IMR-90 (cell line): Measurements from ENCODE around the gene SESN1. TPM values are rescaled to one million over a fixed set of nuclear protein-coding genes. Genes with fewer than 3 reads are reported as not detected.

Source experiments
- ATAC-seq: fragments of 200-7000 bp; cut with Tn5 transposase; 2 replicates; pipeline ENCODE4 v1.9.1; 2020; ENCODE audit warnings: low read depth, mild to moderate bottlenecking, moderate library complexity
- BruUV-seq: library from RNA; stranded (reverse); fragments of 400-500 nt; replicated peaks from 2 replicates; lab custom pipeline; 2021; lab: Mats Ljungman, UMichigan
- CTCF ChIA-PET: fragments of 300-600 bp; formaldehyde crosslinking; extraction: SDS; loops from one replicate; lab custom pipeline; 2021; ENCODE audit warnings: antibody characterized with exemption; lab: Yijun Ruan, JAX
- POLR2A ChIA-PET: fragments of 300-600 bp; sonication (Branson Sonifier 250); formaldehyde crosslinking; loops from one replicate; lab custom pipeline; 2022; ENCODE audit warnings: antibody characterized with exemption; ENCODE audit not compliant: unreplicated experiment; lab: Charles Lee
- DNase-seq: peaks from one replicate; pipeline ENCODE4 v3.0.0; 2013
- H2AFZ ChIP-seq: replicated peaks from 2 replicates; pipeline ENCODE3; 2013; ENCODE audit warnings: low read length, mild to moderate bottlenecking; ENCODE audit not compliant: poor library complexity
- H2AK5ac ChIP-seq: 2 replicates; pipeline ENCODE4 v1.6.1; 2013; ENCODE audit warnings: low read depth, low read length, inconsistent platforms
- H2AK9ac ChIP-seq: replicated peaks from 2 replicates; pipeline ENCODE3; 2013; ENCODE audit warnings: mild to moderate bottlenecking, low read depth, low read length, moderate library complexity; ENCODE audit not compliant: poor library complexity
- H2BK120ac ChIP-seq: 2 replicates; pipeline ENCODE4 v1.6.1; 2013; ENCODE audit warnings: low read depth, low read length, inconsistent platforms
- H2BK15ac ChIP-seq: 3 replicates; pipeline ENCODE4 v1.6.1; 2013; ENCODE audit warnings: low read depth, low read length, inconsistent platforms
- H2BK20ac ChIP-seq: 2 replicates; pipeline ENCODE4 v1.6.1; 2013; ENCODE audit warnings: low read depth, mild to moderate bottlenecking, inconsistent platforms, low read length, moderate library complexity
- H2BK5ac ChIP-seq: 2 replicates; pipeline ENCODE4 v1.6.1; 2013; ENCODE audit warnings: mild to moderate bottlenecking, low read depth, low read length, inconsistent platforms; ENCODE audit not compliant: poor library complexity, severe bottlenecking
- H3K14ac ChIP-seq: replicated peaks from 2 replicates; pipeline ENCODE4 v1.6.1; 2013; ENCODE audit warnings: low read depth, low read length, inconsistent platforms
- H3K18ac ChIP-seq: 2 replicates; pipeline ENCODE4 v1.6.1; 2013; ENCODE audit warnings: low read depth, low read length, control low read depth
- H3K23ac ChIP-seq: 2 replicates; pipeline ENCODE4 v1.6.1; 2013; ENCODE audit warnings: low read depth, low read length, inconsistent platforms
- H3K27ac ChIP-seq: 2 replicates; pipeline ENCODE4 v1.5.1; 2013; ENCODE audit warnings: mild to moderate bottlenecking, control low read depth, low read length; ENCODE audit not compliant: insufficient read depth
- H3K27me3 ChIP-seq: 2 replicates; pipeline ENCODE4 v1.6.1; 2013; ENCODE audit warnings: low read length; ENCODE audit not compliant: control insufficient read depth, insufficient read depth
- H3K36me3 ChIP-seq: 2 replicates; pipeline ENCODE4 v1.6.1; 2013; ENCODE audit warnings: low read length, mixed read lengths; ENCODE audit not compliant: control insufficient read depth, insufficient read depth
- H3K4ac ChIP-seq: 2 replicates; pipeline ENCODE4 v1.6.1; 2013; ENCODE audit warnings: low read depth, low read length, inconsistent platforms
- H3K4me1 ChIP-seq: 2 replicates; pipeline ENCODE4 v1.6.1; 2013; ENCODE audit warnings: low read length, mixed read lengths; ENCODE audit not compliant: control insufficient read depth, insufficient read depth
- H3K4me2 ChIP-seq: 2 replicates; pipeline ENCODE4 v1.6.1; 2013; ENCODE audit warnings: low read depth, mild to moderate bottlenecking, control low read depth, low read length, moderate library complexity
- H3K4me3 ChIP-seq: 2 replicates; pipeline ENCODE4 v1.5.1; 2013; ENCODE audit warnings: low read depth, mild to moderate bottlenecking, control low read depth, low read length, moderate library complexity; ENCODE audit not compliant: insufficient read depth
- H3K56ac ChIP-seq: 2 replicates; pipeline ENCODE4 v1.6.1; 2013; ENCODE audit warnings: low read length, inconsistent platforms; ENCODE audit not compliant: insufficient read depth; ENCODE audit errors: extremely low read depth
- H3K79me1 ChIP-seq, 2 experiments: 2 replicates each; pipeline ENCODE4 v1.6.1; 2013; ENCODE audit warnings: low read length in 2 of 2, inconsistent platforms in 1 of 2, low read depth in 1 of 2
- H3K9ac ChIP-seq: 2 replicates; pipeline ENCODE4 v1.6.1; 2013; ENCODE audit warnings: low read depth, low read length, control low read depth
- H3K9me1 ChIP-seq: 2 replicates; pipeline ENCODE4 v1.6.1; 2013; ENCODE audit warnings: low read length, inconsistent platforms; ENCODE audit not compliant: insufficient read depth
- H3K9me3 ChIP-seq: 2 replicates; pipeline ENCODE4 v1.6.1; 2013; ENCODE audit warnings: low read length; ENCODE audit not compliant: control insufficient read depth, insufficient read depth
- H4K20me1 ChIP-seq: 2 replicates; pipeline ENCODE4 v1.6.1; 2013; ENCODE audit warnings: low read length, inconsistent platforms; ENCODE audit not compliant: insufficient read depth
- H4K5ac ChIP-seq: 2 replicates; pipeline ENCODE4 v1.6.1; 2013; ENCODE audit warnings: mild to moderate bottlenecking, low read depth, low read length, control low read depth
- H4K8ac ChIP-seq, 2 experiments: 2 replicates each; pipeline ENCODE4 v1.6.1; 2013; ENCODE audit warnings: low read depth in 2 of 2, low read length in 2 of 2, control low read depth in 1 of 2, inconsistent platforms in 1 of 2
- H4K91ac ChIP-seq: 2 replicates; pipeline ENCODE4 v1.6.1; 2013; ENCODE audit warnings: low read depth, low read length, inconsistent platforms; ENCODE audit not compliant: insufficient read depth
- BHLHE40 ChIP-seq: fragments of 150-350 bp; IDR thresholded peaks from 2 replicates; pipeline ENCODE4 v1.6.1; 2016; ENCODE audit warnings: mild to moderate bottlenecking, low read depth, low read length
- CEBPB ChIP-seq: IDR thresholded peaks from 2 replicates; pipeline ENCODE4 v1.6.1; 2012; ENCODE audit warnings: low read depth, low read length, improper control_type of control experiment
- CHD1 ChIP-seq: IDR thresholded peaks from 2 replicates; pipeline ENCODE4 v1.6.1; 2012; ENCODE audit warnings: low read depth, low read length, improper control_type of control experiment
- MAFK ChIP-seq: IDR thresholded peaks from 2 replicates; pipeline ENCODE4 v1.6.1; 2012; ENCODE audit warnings: low read depth, low read length, improper control_type of control experiment
- MAZ ChIP-seq: IDR thresholded peaks from 2 replicates; pipeline ENCODE4 v1.6.1; 2012; ENCODE audit warnings: low read depth, mild to moderate bottlenecking, low read length, improper control_type of control experiment, moderate library complexity, borderline replicate concordance
- MXI1 ChIP-seq: IDR thresholded peaks from 2 replicates; pipeline ENCODE4 v1.6.1; 2012; ENCODE audit warnings: low read depth, mild to moderate bottlenecking, low read length, moderate library complexity, borderline replicate concordance
- NFE2L2 ChIP-seq: fragments of 150-350 bp; IDR thresholded peaks from 2 replicates; pipeline ENCODE4 v1.6.1; 2016; ENCODE audit warnings: low read depth, mild to moderate bottlenecking, low read length
- POLR2A ChIP-seq: IDR thresholded peaks from 2 replicates; pipeline ENCODE4 v1.6.1; 2012; ENCODE audit warnings: mild to moderate bottlenecking, low read depth, low read length
- RAD21 ChIP-seq: IDR thresholded peaks from 2 replicates; pipeline ENCODE4 v1.6.1; 2012; ENCODE audit warnings: low read length, improper control_type of control experiment
- RCOR1 ChIP-seq: IDR thresholded peaks from 2 replicates; pipeline ENCODE4 v1.6.1; 2012; ENCODE audit warnings: mild to moderate bottlenecking, low read length, improper control_type of control experiment; ENCODE audit not compliant: insufficient replicate concordance
- SMC3 ChIP-seq: fragments of 150-350 bp; IDR thresholded peaks from 2 replicates; pipeline ENCODE4 v1.6.1; 2016; ENCODE audit warnings: low read depth, mild to moderate bottlenecking, antibody characterized with exemption, low read length, moderate library complexity
- WGBS, 2 experiments: methylation state at CpG; one replicate each; pipeline versions ENCODE4 v1.1.5 to v1.1.7; 2013; ENCODE audit warnings: missing lambda C conversion rate in 2 of 2; ENCODE audit not compliant: insufficient read length in 1 of 2; ENCODE audit errors: extremely low coverage in 2 of 2; 5-methylcytosine and 5-hydroxymethylcytosine counted together
- dilution Hi-C: fragments of 300-500 bp; cut with HindIII; formaldehyde crosslinking; loops from one replicate; pipeline ENCODE4 v1.14.3; 2018; ENCODE audit warnings: low sequenced_read_pairs; ENCODE audit not compliant: unreplicated experiment
- in situ Hi-C: fragments of 300-500 bp; cut with MboI; formaldehyde crosslinking; loops from 3 replicates; pipeline ENCODE4 v1.14.3; 2019; ENCODE audit warnings: low sequenced_read_pairs, inconsistent platforms, mixed read lengths
- intact Hi-C: fragments of 100-400 bp; cut with micrococcal nuclease; formaldehyde crosslinking; loops from 2 replicates; pipeline ENCODE4 v1.10.0; 2022
- polyA plus RNA-seq, 3 experiments: library from polyadenylated mRNA; depleted of rRNA; stranded (reverse); fragments of >200 nt; gene quantifications; 2 replicates each; pipeline ENCODE4 v1.2.3, GENCODE V29; 2012; ENCODE audit warnings: low replicate concordance in 1 of 3
- total RNA-seq: library from RNA; depleted of rRNA; stranded (reverse); fragments of >200 nt; gene quantifications from 2 replicates; pipeline ENCODE4 v1.2.3, GENCODE V29; 2012
- TF ChIP-seq, protein P1 (sequence below): fragments of 150-350 bp; IDR thresholded peaks from 2 replicates; pipeline ENCODE4 v1.6.1; 2016; ENCODE audit warnings: low read depth, mild to moderate bottlenecking, low read length, moderate library complexity, borderline replicate concordance
- TF ChIP-seq, protein P2 (sequence below): conservative IDR thresholded peaks from 2 replicates; pipeline ENCODE4 v1.5.1; 2012; ENCODE audit warnings: mild to moderate bottlenecking, low read depth, low read length, improper control_type of control experiment
- TF ChIP-seq, protein P3 (sequence below): fragments of 150-350 bp; IDR thresholded peaks from 2 replicates; pipeline ENCODE4 v1.6.1; 2017; ENCODE audit warnings: mild to moderate bottlenecking, antibody characterized with exemption, low read length, low read depth

The SESN1 gene
- total and polyA plus RNA-seq, 2 of the 4 experiments (the other 2 are of a cell fraction): 9.7 to 16.7 TPM

DNA sequence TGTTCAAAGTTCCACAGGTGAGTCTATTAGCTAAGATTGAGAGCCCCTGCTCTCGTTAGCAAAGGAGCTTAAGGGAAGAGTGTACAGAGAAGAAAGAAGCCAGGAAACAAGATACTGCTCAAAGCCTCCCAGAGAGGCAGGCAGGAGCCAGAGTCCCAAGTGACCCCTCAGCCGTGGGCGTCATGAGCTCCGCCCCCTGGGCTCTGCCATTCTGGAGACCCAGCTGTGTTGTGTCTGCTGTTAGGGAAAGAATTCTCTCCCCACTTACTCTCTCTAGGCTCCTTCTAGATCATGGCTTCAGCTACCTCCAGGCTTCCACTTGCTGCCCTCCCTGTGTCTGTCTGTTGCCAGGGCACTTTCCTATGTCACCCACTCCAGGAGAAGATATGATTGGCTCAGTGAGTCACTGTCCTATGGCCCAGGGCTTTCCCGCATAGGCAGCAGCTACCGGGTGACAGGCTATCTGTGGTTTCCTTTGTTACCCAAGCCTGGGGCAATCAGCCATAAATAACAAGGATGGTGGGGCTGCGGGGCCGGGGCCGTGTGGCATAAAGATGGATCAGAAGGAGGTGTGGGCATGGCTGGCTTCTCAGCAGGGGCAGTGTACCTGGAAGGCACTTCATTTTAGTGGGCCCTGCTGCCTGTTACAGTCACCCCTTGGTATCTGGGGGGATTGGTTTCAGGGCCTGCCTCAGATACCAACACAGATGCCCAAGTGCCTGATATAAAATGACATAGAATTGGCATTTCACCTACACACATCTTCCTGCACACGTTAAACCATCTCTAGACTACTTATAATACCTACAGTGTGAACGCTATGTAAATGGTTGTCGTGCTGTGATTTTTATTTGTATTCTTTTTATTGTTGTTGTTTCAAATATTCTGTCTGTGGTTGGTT, 127.5 kb downstream of the SESN1 start:
- no peak overlapping the region for H3K4me2 ChIP-seq
- in situ Hi-C loops: no loop called here
- peak overlapping the region; percentile 71 for H2AFZ ChIP-seq
- H4K20me1 ChIP-seq: no peaks in the 10 kb centered on the region
- H2BK120ac ChIP-seq: no peak overlapping the region
- ChIA-PET POLR2A (no interaction called here), CTCF (no interaction called here)
- no peak overlapping the region for H3K23ac ChIP-seq
- peak overlapping the region; percentile 29 for H2AK9ac ChIP-seq
- H4K5ac ChIP-seq: no peak overlapping the region
- H2BK15ac ChIP-seq: no peak overlapping the region
- H3K9me3 ChIP-seq: no peaks in the 10 kb centered on the region
- H2BK5ac ChIP-seq: no peak overlapping the region
- H3K56ac ChIP-seq: no peak overlapping the region
- WGBS, 2 experiments: 60% methylated on average over 1 of the region's 12 CpGs; no CpG with 5 or more reads in 1 of the 2 experiments
- H3K18ac ChIP-seq: no peak overlapping the region
- dilution Hi-C loops: no loop called here
- no peak overlapping the region for H4K91ac ChIP-seq
- no peak overlapping the region for H2BK20ac ChIP-seq
- no peak overlapping the region for H3K27ac ChIP-seq
- H3K27me3 ChIP-seq: no peaks in the 10 kb centered on the region
- no peaks in the 10 kb centered on the region for H3K36me3 ChIP-seq
- intact Hi-C loops: no loop called here
- no peak overlapping the region for H3K4ac ChIP-seq
- H3K79me1 ChIP-seq: no peaks in the 10 kb centered on the region
- no peak overlapping the region for H3K4me3 ChIP-seq
- no peak overlapping the region for H3K14ac ChIP-seq
- H2AK5ac ChIP-seq: no peak overlapping the region
- H3K9ac ChIP-seq: no peak overlapping the region
- H3K9me1 ChIP-seq: no peaks in the 10 kb centered on the region; the same call in 1 of the 2 replicates
- H3K4me1 ChIP-seq: peaks cover 3% of the 10 kb centered on the region
- ATAC-seq (peak; percentile 65), DNase-seq (peak; percentile 60)
- peak overlapping the region in 1 of 2 experiments; percentile 20; a peak in 1 of 4 replicates for H4K8ac ChIP-seq
- no TSS peak for BruUV-seq
- TF ChIP-seq SMC3 (no peak), NFE2L2 (no peak), MAZ (no peak), CEBPB (peak; percentile 52), MAFK (no peak), CHD1 (no peak), RCOR1 (no peak), MXI1 (no peak), POLR2A (no peak), BHLHE40 (0 out of 2 replicates have a peak, but pooled peaks have one; percentile 8), RAD21 (no peak)
- TF ChIP-seq, protein P1, sequence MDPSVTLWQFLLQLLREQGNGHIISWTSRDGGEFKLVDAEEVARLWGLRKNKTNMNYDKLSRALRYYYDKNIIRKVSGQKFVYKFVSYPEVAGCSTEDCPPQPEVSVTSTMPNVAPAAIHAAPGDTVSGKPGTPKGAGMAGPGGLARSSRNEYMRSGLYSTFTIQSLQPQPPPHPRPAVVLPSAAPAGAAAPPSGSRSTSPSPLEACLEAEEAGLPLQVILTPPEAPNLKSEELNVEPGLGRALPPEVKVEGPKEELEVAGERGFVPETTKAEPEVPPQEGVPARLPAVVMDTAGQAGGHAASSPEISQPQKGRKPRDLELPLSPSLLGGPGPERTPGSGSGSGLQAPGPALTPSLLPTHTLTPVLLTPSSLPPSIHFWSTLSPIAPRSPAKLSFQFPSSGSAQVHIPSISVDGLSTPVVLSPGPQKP: no peak
- TF ChIP-seq, protein P2, sequence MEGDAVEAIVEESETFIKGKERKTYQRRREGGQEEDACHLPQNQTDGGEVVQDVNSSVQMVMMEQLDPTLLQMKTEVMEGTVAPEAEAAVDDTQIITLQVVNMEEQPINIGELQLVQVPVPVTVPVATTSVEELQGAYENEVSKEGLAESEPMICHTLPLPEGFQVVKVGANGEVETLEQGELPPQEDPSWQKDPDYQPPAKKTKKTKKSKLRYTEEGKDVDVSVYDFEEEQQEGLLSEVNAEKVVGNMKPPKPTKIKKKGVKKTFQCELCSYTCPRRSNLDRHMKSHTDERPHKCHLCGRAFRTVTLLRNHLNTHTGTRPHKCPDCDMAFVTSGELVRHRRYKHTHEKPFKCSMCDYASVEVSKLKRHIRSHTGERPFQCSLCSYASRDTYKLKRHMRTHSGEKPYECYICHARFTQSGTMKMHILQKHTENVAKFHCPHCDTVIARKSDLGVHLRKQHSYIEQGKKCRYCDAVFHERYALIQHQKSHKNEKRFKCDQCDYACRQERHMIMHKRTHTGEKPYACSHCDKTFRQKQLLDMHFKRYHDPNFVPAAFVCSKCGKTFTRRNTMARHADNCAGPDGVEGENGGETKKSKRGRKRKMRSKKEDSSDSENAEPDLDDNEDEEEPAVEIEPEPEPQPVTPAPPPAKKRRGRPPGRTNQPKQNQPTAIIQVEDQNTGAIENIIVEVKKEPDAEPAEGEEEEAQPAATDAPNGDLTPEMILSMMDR: no peak
- TF ChIP-seq, protein P3, sequence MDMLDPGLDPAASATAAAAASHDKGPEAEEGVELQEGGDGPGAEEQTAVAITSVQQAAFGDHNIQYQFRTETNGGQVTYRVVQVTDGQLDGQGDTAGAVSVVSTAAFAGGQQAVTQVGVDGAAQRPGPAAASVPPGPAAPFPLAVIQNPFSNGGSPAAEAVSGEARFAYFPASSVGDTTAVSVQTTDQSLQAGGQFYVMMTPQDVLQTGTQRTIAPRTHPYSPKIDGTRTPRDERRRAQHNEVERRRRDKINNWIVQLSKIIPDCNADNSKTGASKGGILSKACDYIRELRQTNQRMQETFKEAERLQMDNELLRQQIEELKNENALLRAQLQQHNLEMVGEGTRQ: no peak
